HepG2 (cell line): ENCODE data around the gene POLH. TPM values are rescaled to one million over a fixed set of nuclear protein-coding genes. Genes with fewer than 3 reads are reported as not detected.

Experiments
- ATF7-NPFF ChIP-seq: sonication (generic); formaldehyde crosslinking; IDR thresholded peaks from 2 replicates; pipeline ENCODE4 v1.8.1; 2023; ENCODE audit warnings: mild to moderate bottlenecking, low read depth, missing genetic modification reagents, moderate library complexity
- DNMT1 ChIP-seq: sonication (generic); formaldehyde crosslinking; IDR thresholded peaks from 2 replicates; pipeline ENCODE4 v1.5.1; 2020; ENCODE audit warnings: mild to moderate bottlenecking, missing genetic modification reagents
- FOSL2 ChIP-seq: sonication (generic); formaldehyde crosslinking; IDR thresholded peaks from 2 replicates; pipeline ENCODE4 v1.4.0; 2020; ENCODE audit warnings: missing genetic modification reagents
- KDM4B ChIP-seq: sonication (generic); formaldehyde crosslinking; IDR thresholded peaks from 2 replicates; pipeline ENCODE4 v1.4.0; 2020; ENCODE audit warnings: missing genetic modification reagents
- MXD1 ChIP-seq: sonication (generic); formaldehyde crosslinking; IDR thresholded peaks from 2 replicates; pipeline ENCODE4 v1.4.0; 2020; ENCODE audit warnings: mild to moderate bottlenecking, missing genetic modification reagents
- PAXIP1 ChIP-seq: sonication (generic); formaldehyde crosslinking; conservative IDR thresholded peaks from 2 replicates; pipeline ENCODE4 v1.4.0; 2020; ENCODE audit warnings: mild to moderate bottlenecking, missing genetic modification reagents, moderate library complexity
- RAD51 ChIP-seq: fragments of 450-650 bp; IDR thresholded peaks from 2 replicates; pipeline ENCODE4 v1.6.1; 2016; ENCODE audit warnings: borderline replicate concordance
- RBM22 ChIP-seq: fragments of 200-400 bp; formaldehyde crosslinking; optimal IDR thresholded peaks from 2 replicates; pipeline ENCODE3; 2017; ENCODE audit warnings: mild to moderate bottlenecking, low read length, moderate library complexity
- SNAPC2 ChIP-seq: sonication (generic); formaldehyde crosslinking; IDR thresholded peaks from 2 replicates; pipeline ENCODE4 v1.8.1; 2022; ENCODE audit warnings: mild to moderate bottlenecking, missing genetic modification reagents
- TCF7 ChIP-seq: sonication (generic); IDR thresholded peaks from 2 replicates; pipeline ENCODE4 v1.6.1; 2016; ENCODE audit warnings: antibody characterized with exemption, low read depth
- THAP11 ChIP-seq: IDR thresholded peaks from 2 replicates; pipeline ENCODE4 v1.6.1; 2016; ENCODE audit warnings: missing biosample characterization, missing genetic modification reagents
- TOE1 ChIP-seq: sonication (generic); formaldehyde crosslinking; IDR thresholded peaks from 2 replicates; pipeline ENCODE4 v1.4.0; 2020; ENCODE audit warnings: mild to moderate bottlenecking, missing genetic modification reagents
- YEATS4 ChIP-seq: sonication (generic); formaldehyde crosslinking; IDR thresholded peaks from 2 replicates; pipeline ENCODE4 v1.4.0; 2020; ENCODE audit warnings: missing genetic modification reagents, borderline replicate concordance
- ZNF224 ChIP-seq: sonication (generic); formaldehyde crosslinking; IDR thresholded peaks from 2 replicates; pipeline ENCODE4 v1.5.0; 2020; ENCODE audit warnings: mild to moderate bottlenecking, missing genetic modification reagents
- ZNF24 ChIP-seq: fragments of 450-650 bp; IDR thresholded peaks from 2 replicates; pipeline ENCODE4 v1.6.1; 2017; ENCODE audit warnings: antibody characterized with exemption, mild to moderate bottlenecking
- ZNF556 ChIP-seq: sonication (generic); formaldehyde crosslinking; IDR thresholded peaks from 2 replicates; pipeline ENCODE4 v1.4.0; 2020; ENCODE audit warnings: mild to moderate bottlenecking, missing genetic modification reagents, borderline replicate concordance
- ZNF615 ChIP-seq: sonication (generic); formaldehyde crosslinking; IDR thresholded peaks from 2 replicates; pipeline ENCODE4 v1.5.0; 2020; ENCODE audit warnings: mild to moderate bottlenecking, missing genetic modification reagents, borderline replicate concordance
- ZNF703 ChIP-seq: sonication (generic); formaldehyde crosslinking; IDR thresholded peaks from 2 replicates; pipeline ENCODE4 v1.5.1; 2020; ENCODE audit warnings: missing genetic modification reagents, mild to moderate bottlenecking, moderate library complexity, borderline replicate concordance
- ZNF792 ChIP-seq: IDR thresholded peaks from 2 replicates; pipeline ENCODE4 v1.6.1; 2016
- polyA plus RNA-seq, 8 experiments: library from polyadenylated mRNA; depleted of rRNA in 3 of 8; stranded (reverse) in 7 of 8; unstranded in 1 of 8; fragments of >200 nt; fragmentation: Illumina TruSeq in 4 of 8; extraction: Trizol in 4 of 8; gene quantifications; 2 replicates each; pipeline versions ENCODE4 v1.2.1 to v1.2.3, GENCODE V29; 2011 to 2016; ENCODE audit warnings: low read depth in 4 of 8, missing spikeins in 1 of 8, mixed read lengths in 1 of 8; ENCODE audit not compliant: insufficient read depth in 1 of 8
- total RNA-seq, 5 experiments: library from RNA; depleted of rRNA; stranded (reverse); fragments of >200 nt; fragmentation: Illumina TruSeq; extraction: Trizol; gene quantifications; 2 replicates each; pipeline ENCODE4 v1.2.3, GENCODE V29; 2016; ENCODE audit warnings: low read depth in 1 of 5
- TF ChIP-seq, protein P1 (sequence below): sonication (generic); formaldehyde crosslinking; IDR thresholded peaks from 2 replicates; pipeline ENCODE4 v1.5.0; 2020; ENCODE audit warnings: missing genetic modification reagents, mild to moderate bottlenecking, borderline replicate concordance
- TF ChIP-seq, protein P2 (sequence below): sonication (generic); formaldehyde crosslinking; IDR thresholded peaks from 2 replicates; pipeline ENCODE4 v1.4.0; 2020; ENCODE audit warnings: mild to moderate bottlenecking, missing genetic modification reagents

POLH gene
- total and polyA plus RNA-seq, 2 of the 13 experiments (the other 11 are each of a cell fraction or from before 2014, with no cell fraction given): 11.6 to 25.0 TPM

- TF ChIP-seq KDM4B (CRISPR knock-in tag) (peak; percentile 19; the same call in 1 of the 2 replicates), TCF7 (peak; percentile 84), YEATS4 (peak; percentile 86; the same call in 1 of the 2 replicates), RAD51 (no peak), MXD1 (CRISPR knock-in tag) (peak; percentile 73; the same call in 1 of the 2 replicates), PAXIP1 (peak; percentile 71), RBM22 (peak; percentile 60), ZNF615 (CRISPR knock-in tag) (peak; percentile 47; the same call in 1 of the 2 replicates), FOSL2 (CRISPR knock-in tag) (peak; percentile 56; the same call in 1 of the 2 replicates), TOE1 (CRISPR knock-in tag) (no peak; the same call in 1 of the 2 replicates), SNAPC2 (CRISPR knock-in tag) (peak; percentile 25; the same call in 1 of the 2 replicates), THAP11 (CRISPR knock-in tag) (peak; percentile 94), ZNF224 (peak; percentile 88; the same call in 1 of the 2 replicates), ATF7-NPFF (CRISPR knock-in tag) (peak; percentile 54; the same call in 1 of the 2 replicates), ZNF703 (no peak; the same call in 1 of the 2 replicates), ZNF24 (0 out of 2 replicates have a peak, but pooled peaks have one; percentile 28), ZNF792 (CRISPR knock-in tag) (peak; percentile 96), ZNF556 (CRISPR knock-in tag) (peak; percentile 81; the same call in 1 of the 2 replicates), DNMT1 (CRISPR knock-in tag) (0 out of 2 replicates have a peak, but pooled peaks have one; percentile 65)
- TF ChIP-seq, protein P1, sequence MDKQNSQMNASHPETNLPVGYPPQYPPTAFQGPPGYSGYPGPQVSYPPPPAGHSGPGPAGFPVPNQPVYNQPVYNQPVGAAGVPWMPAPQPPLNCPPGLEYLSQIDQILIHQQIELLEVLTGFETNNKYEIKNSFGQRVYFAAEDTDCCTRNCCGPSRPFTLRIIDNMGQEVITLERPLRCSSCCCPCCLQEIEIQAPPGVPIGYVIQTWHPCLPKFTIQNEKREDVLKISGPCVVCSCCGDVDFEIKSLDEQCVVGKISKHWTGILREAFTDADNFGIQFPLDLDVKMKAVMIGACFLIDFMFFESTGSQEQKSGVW: 0 out of 2 replicates have a peak, but pooled peaks have one; percentile 16
- TF ChIP-seq, protein P2, sequence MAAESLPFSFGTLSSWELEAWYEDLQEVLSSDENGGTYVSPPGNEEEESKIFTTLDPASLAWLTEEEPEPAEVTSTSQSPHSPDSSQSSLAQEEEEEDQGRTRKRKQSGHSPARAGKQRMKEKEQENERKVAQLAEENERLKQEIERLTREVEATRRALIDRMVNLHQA (CRISPR knock-in tag): no peak
These were observed 59.7 kb downstream of the POLH start, which contains the start of gene MAD2L1BP (continued) for GRCh38 chr6:43635387-43636307.
